Thymus (tissue), 11 donors: ENCODE measurements around the gene ZNF451. TPM values are rescaled to one million over a fixed set of nuclear protein-coding genes. Genes with fewer than 3 reads are reported as not detected.
"Not testable (repeated sequence)": the region's sequence is repeated elsewhere in the genome, so short reads cannot be mapped to it uniquely, and the experiment has no call there.

Experiments used
- DNase-seq, 9 donors: peaks; one replicate each; pipeline ENCODE4 v3.0.0-alpha.2; 2013; ENCODE audit warnings: low spot score in 9 of 9, low read depth in 6 of 9, missing footprints in 1 of 9
- H3K27ac ChIP-seq, 2 donors: one replicate each; pipeline ENCODE4 v1.5.1; 2013; ENCODE audit warnings: control low read depth in 1 of 2, low read depth in 1 of 2, low read length in 1 of 2, mild to moderate bottlenecking in 1 of 2, moderate library complexity in 1 of 2
- H3K27me3 ChIP-seq, 2 donors: one replicate each; pipeline ENCODE4 v1.5.1; 2013; ENCODE audit warnings: low read length in 1 of 2; ENCODE audit not compliant: control insufficient read depth in 2 of 2, insufficient read depth in 1 of 2
- H3K36me3 ChIP-seq, 2 donors: one replicate each; pipeline ENCODE4 v1.5.1; 2013; ENCODE audit warnings: low read length in 1 of 2, mild to moderate bottlenecking in 1 of 2, moderate library complexity in 1 of 2; ENCODE audit not compliant: control insufficient read depth in 2 of 2, insufficient read depth in 2 of 2
- H3K4me1 ChIP-seq, 2 donors: one replicate each; pipeline ENCODE4 v1.5.1; 2013; ENCODE audit warnings: low read length in 2 of 2; ENCODE audit not compliant: control insufficient read depth in 2 of 2, insufficient read depth in 2 of 2
- H3K4me3 ChIP-seq, 2 donors: one replicate each; pipeline ENCODE4 v1.5.1; 2013; ENCODE audit warnings: low read length in 2 of 2, control low read depth in 1 of 2, mild to moderate bottlenecking in 1 of 2
- H3K9me3 ChIP-seq, 2 donors: one replicate each; pipeline ENCODE4 v1.5.1; 2013; ENCODE audit warnings: low read length in 1 of 2, mild to moderate bottlenecking in 1 of 2; ENCODE audit not compliant: control insufficient read depth in 2 of 2, insufficient read depth in 1 of 2
- WGBS: extraction: QIAGEN DNeasy Blood & Tissue Kit; methylation state at CpG from one replicate; pipeline ENCODE4 v1.1.7; 2013; 5-methylcytosine and 5-hydroxymethylcytosine counted together
- polyA plus RNA-seq: library from polyadenylated mRNA; stranded (reverse); fragments of 200-250 nt; gene quantifications from one replicate; pipeline ENCODE4 v1.2.3, GENCODE V29; 2013
- total RNA-seq: library from RNA; stranded (reverse); fragments of 120-200 nt; gene quantifications from one replicate; pipeline ENCODE4 v1.2.4, GENCODE V29; 2013
- donor health status: healthy.

The ZNF451 gene
- total and polyA plus RNA-seq, 2 donors = 27.2 to 34.0 TPM

GRCh38 chr6:57085471-57085870 is 4.5 kb upstream of the ZNF451 start:
- DNase-seq = no peak
- H3K4me3 ChIP-seq = no peak overlapping the region
- no peaks in the 10 kb centered on the region for H3K9me3 ChIP-seq
- no peaks in the 10 kb centered on the region for H3K27me3 ChIP-seq
- no peaks in the 10 kb centered on the region for H3K36me3 ChIP-seq
- no peak overlapping the region for H3K27ac ChIP-seq
- 99% methylated on average over 2 of the region's 2 CpGs for WGBS
- peaks cover 0 to 4% of the 10 kb centered on the region in 2 donors for H3K4me1 ChIP-seq

GRCh38 chr6:57086843-57087242 is 3.1 kb upstream of the ZNF451 start:
- Histone ChIP-seq H3K36me3 (peaks cover 0 to 1% of the 10 kb centered on the region in 2 donors), H3K9me3 (no peaks in the 10 kb centered on the region), H3K27ac (no peak overlapping the region), H3K4me3 (no peak overlapping the region), H3K27me3 (no peaks in the 10 kb centered on the region), H3K4me1 (peaks cover 4 to 8% of the 10 kb centered on the region in 2 donors)
- WGBS = 97% methylated on average over 1 of the region's 1 CpG
- no peak for DNase-seq

- Histone ChIP-seq H3K36me3 (peaks cover 0 to 5% of the 10 kb centered on the region in 2 donors), H3K27me3 (no peaks in the 10 kb centered on the region), H3K4me1 (peaks cover 5 to 8% of the 10 kb centered on the region in 2 donors), H3K4me3 (no peak overlapping the region), H3K9me3 (no peaks in the 10 kb centered on the region), H3K27ac (no peak overlapping the region)
- DNase-seq = no peak
- WGBS = 94% methylated on average over 4 of the region's 4 CpGs
These were observed 2.1 kb upstream of the ZNF451 start for GRCh38 chr6:57087916-57088315.

- peak overlapping the region; percentile 45 to 68 for H3K4me3 ChIP-seq
- peaks cover 5 to 8% of the 10 kb centered on the region in 2 donors for H3K4me1 ChIP-seq
- H3K9me3 ChIP-seq = no peaks in the 10 kb centered on the region
- H3K36me3 ChIP-seq = peaks cover 0 to 5% of the 10 kb centered on the region in 2 donors
- WGBS = 81% methylated on average over 3 of the region's 3 CpGs
- peak overlapping the region in 1 of 2 donors; percentile 66 for H3K27ac ChIP-seq
- no peak for DNase-seq
- H3K27me3 ChIP-seq = no peaks in the 10 kb centered on the region
These were observed 723 bp upstream of the ZNF451 start for GRCh38 chr6:57089265-57089664.

- not testable (repeated sequence) for H3K27ac ChIP-seq
These were observed 575 bp downstream of the ZNF451 start for GRCh38 chr6:57090458-57091067.

GRCh38 chr6:57091375-57091774 is 1.4 kb downstream of the ZNF451 start:
- WGBS = 96% methylated on average over 7 of the region's 7 CpGs
- not testable (repeated sequence) for DNase-seq, H3K4me1 ChIP-seq, H3K36me3 ChIP-seq, H3K4me3 ChIP-seq, H3K27ac ChIP-seq, H3K27me3 ChIP-seq, H3K9me3 ChIP-seq

More at GRCh38 chr6:57090458-57091067, 575 bp downstream of the ZNF451 start:
- H3K27me3 ChIP-seq, H3K4me1 ChIP-seq, DNase-seq, H3K36me3 ChIP-seq, H3K4me3 ChIP-seq, H3K9me3 ChIP-seq: not testable (repeated sequence)
- WGBS = no CpG with 5 or more reads among the region's 27 CpGs

- 96% methylated on average over 1 of the region's 1 CpG for WGBS
- Histone ChIP-seq H3K36me3 (peaks cover 4 to 29% of the 10 kb centered on the region in 2 donors), H3K4me1 (peaks cover 4 to 5% of the 10 kb centered on the region in 2 donors)
These were observed 4.7 kb downstream of the ZNF451 start for GRCh38 chr6:57094689-57095088.

GRCh38 chr6:57097596-57097995 is 7.6 kb downstream of the ZNF451 start:
- Histone ChIP-seq H3K36me3 (peaks cover 19 to 52% of the 10 kb centered on the region in 2 donors), H3K27me3 (no peaks in the 10 kb centered on the region), H3K4me1 (no peaks in the 10 kb centered on the region), H3K9me3 (no peaks in the 10 kb centered on the region), H3K4me3 (no peak overlapping the region), H3K27ac (no peak overlapping the region)
- no peak for DNase-seq
- WGBS = 91% methylated on average over 1 of the region's 1 CpG

More at GRCh38 chr6:57094689-57095088, 4.7 kb downstream of the ZNF451 start:
- H3K9me3 ChIP-seq = no peaks in the 10 kb centered on the region
- H3K4me3 ChIP-seq = no peak overlapping the region
- no peak for DNase-seq
- H3K27me3 ChIP-seq = no peaks in the 10 kb centered on the region
- no peak overlapping the region for H3K27ac ChIP-seq

- DNase-seq = no peak
- no peaks in the 10 kb centered on the region for H3K27me3 ChIP-seq
- H3K27ac ChIP-seq = no peak overlapping the region
- no peaks in the 10 kb centered on the region for H3K9me3 ChIP-seq
- 98% methylated on average over 3 of the region's 3 CpGs for WGBS
- H3K4me3 ChIP-seq = no peak overlapping the region
- no peaks in the 10 kb centered on the region for H3K4me1 ChIP-seq
- peaks cover 18 to 62% of the 10 kb centered on the region in 2 donors for H3K36me3 ChIP-seq
These were observed 13.0 kb downstream of the ZNF451 start for GRCh38 chr6:57102976-57103375.
